ENCODE results near the gene MEP1B. TPM values are rescaled to one million over a fixed set of nuclear protein-coding genes. Genes with fewer than 3 reads are reported as not detected.

Gene MEP1B
- total and polyA plus RNA-seq, 12 donors, result not detected

- intact Hi-C loops (cut with DNase I), result no loop called here
- Histone ChIP-seq H3K27ac (no peak overlapping the region), H3K4me1 (replicated peaks in 1 of 2) (no peaks in the 10 kb centered on the region), H3K4me3 (no peak overlapping the region), H3K9me3 (replicated peaks in 1 of 3) (no peaks in the 10 kb centered on the region), H3K36me3 (replicated peaks in 1 of 2) (no peaks in the 10 kb centered on the region), H3K27me3 (no peaks in the 10 kb centered on the region)
- no peak for DNase-seq
- 53 to 76% (median 66%) methylated on average over 2 of the region's 2 CpGs for WGBS, 4 donors
- no peak for TF ChIP-seq CTCF (IDR thresholded peaks at IDR 0.05)
- TF ChIP-seq POLR2A (IDR thresholded peaks at IDR 0.05), result no peak
Measured at GRCh38 chr18:32200766-32201165, 10.9 kb downstream of the MEP1B start.

- Histone ChIP-seq H3K27ac (no peak overlapping the region), H3K4me3 (no peak overlapping the region), H3K36me3 (replicated peaks in 1 of 2) (no peaks in the 10 kb centered on the region), H3K4me1 (replicated peaks in 1 of 2) (no peaks in the 10 kb centered on the region), H3K27me3 (no peaks in the 10 kb centered on the region), H3K9me3 (replicated peaks in 1 of 3) (no peaks in the 10 kb centered on the region)
- WGBS, 4 donors, result 76 to 92% (median 85%) methylated on average over 3 of the region's 3 CpGs
- intact Hi-C loops (cut with DNase I), result no loop called here
- no peak for DNase-seq
- TF ChIP-seq POLR2A (IDR thresholded peaks at IDR 0.05) (no peak), CTCF (IDR thresholded peaks at IDR 0.05) (no peak)
Measured at GRCh38 chr18:32201948-32202672, 12.3 kb downstream of the MEP1B start.

- DNase-seq, result no peak
- Histone ChIP-seq H3K9me3 (replicated peaks in 1 of 3) (no peaks in the 10 kb centered on the region), H3K27ac (no peak overlapping the region), H3K27me3 (no peaks in the 10 kb centered on the region), H3K36me3 (replicated peaks in 1 of 2) (no peaks in the 10 kb centered on the region), H3K4me3 (no peak overlapping the region), H3K4me1 (replicated peaks in 1 of 2) (no peaks in the 10 kb centered on the region)
- TF ChIP-seq POLR2A (IDR thresholded peaks at IDR 0.05), result no peak
- no peak for TF ChIP-seq CTCF (IDR thresholded peaks at IDR 0.05)
- intact Hi-C loops (cut with DNase I), result no loop called here
- 49 to 66% (median 57%) methylated on average over 2 of the region's 2 CpGs for WGBS, 4 donors
Measured at GRCh38 chr18:32208023-32208422, 18.2 kb downstream of the MEP1B start.

- no peaks in the 10 kb centered on the region for H3K9me3 ChIP-seq (replicated peaks in 1 of 3)
- H3K36me3 ChIP-seq (replicated peaks in 1 of 2), result no peaks in the 10 kb centered on the region
- DNase-seq, result no peak
- TF ChIP-seq CTCF (IDR thresholded peaks at IDR 0.05) (no peak), POLR2A (IDR thresholded peaks at IDR 0.05) (no peak)
- no peaks in the 10 kb centered on the region for H3K4me1 ChIP-seq (replicated peaks in 1 of 2)
- H3K27ac ChIP-seq, result no peak overlapping the region
- WGBS, 4 donors, result 82 to 92% (median 88%) methylated on average over 3 of the region's 3 CpGs
- H3K4me3 ChIP-seq, result no peak overlapping the region
- H3K27me3 ChIP-seq, result no peaks in the 10 kb centered on the region
- intact Hi-C loops (cut with DNase I), result no loop called here
Measured at GRCh38 chr18:32208577-32208976, 18.7 kb downstream of the MEP1B start.
